DOHH2 (cell line): ENCODE data around the gene ADGRB3.

ENCODE experiments used
- CTCF ChIP-seq: fragments of 200-600 bp; sonication (generic); IDR thresholded peaks from one replicate; pipeline ENCODE4 v1.5.1; 2014; ENCODE audit warnings: antibody characterized with exemption, mild to moderate bottlenecking, low read depth, low read length; ENCODE audit not compliant: poor library complexity, severe bottlenecking
- EZH2phosphoT487 ChIP-seq: fragments of 200-600 bp; sonication (generic); IDR thresholded peaks from 2 replicates; pipeline ENCODE4 v1.6.1; 2017; ENCODE audit warnings: borderline replicate concordance, mild to moderate bottlenecking, antibody characterized with exemption, low read length, moderate library complexity, mixed read lengths

GRCh38 chr6:68732423-68732822, 97.3 kb downstream of the ADGRB3 start:
- no peak for TF ChIP-seq CTCF
- no peak for TF ChIP-seq EZH2phosphoT487
